ENCODE data around the gene CWH43.
"Not testable (repeated sequence)": the region's sequence is repeated elsewhere in the genome, so short reads cannot be mapped to it uniquely, and the experiment has no call there.

CWH43 gene

GRCh38 chr4:48954314-48954713 lies 31.8 kb upstream of the CWH43 start:
- H2AFZ ChIP-seq (ENCODE audit: low read length, unreplicated experiment), result peak overlapping the region; percentile 59
- H3K27me3 ChIP-seq (ENCODE audit: insufficient read depth, low read length), result no peaks in the 10 kb centered on the region
- H3K4me1 ChIP-seq (ENCODE audit: control insufficient read depth, insufficient read depth, low read length, unreplicated experiment), result peaks cover 7% of the 10 kb centered on the region
- no peaks in the 10 kb centered on the region for H3K79me2 ChIP-seq (ENCODE audit: control insufficient read depth, insufficient read depth, low read length, unreplicated experiment)
- no peaks in the 10 kb centered on the region for H3K36me3 ChIP-seq (ENCODE audit: insufficient read depth, low read length)
- H3K27ac ChIP-seq (ENCODE audit: low read depth, low read length), result no peak overlapping the region
- no peak overlapping the region for H3K4me3 ChIP-seq (ENCODE audit: low read depth, low read length)

DNA sequence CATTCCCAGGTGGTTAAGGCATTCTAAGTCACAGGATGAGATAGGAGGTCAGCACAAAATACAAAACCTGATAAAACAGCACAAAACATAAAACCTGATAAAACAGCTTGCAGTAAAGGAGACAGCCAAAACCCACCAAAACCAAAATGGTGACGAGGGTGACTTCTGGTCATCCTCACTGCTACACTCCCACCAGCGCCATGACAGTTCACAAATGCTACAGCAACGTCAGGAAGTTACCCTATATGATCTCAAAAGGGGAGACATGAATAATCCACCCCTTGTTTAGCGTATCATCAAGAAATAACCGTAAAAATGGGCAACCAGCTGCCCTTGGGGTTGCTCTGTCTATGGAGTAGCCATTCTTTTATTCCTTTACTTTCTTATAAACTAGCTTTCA lies 28.7 kb upstream of the CWH43 start:
- H3K27me3 ChIP-seq (ENCODE audit: insufficient read depth, low read length); H3K79me2 ChIP-seq (ENCODE audit: control insufficient read depth, insufficient read depth, low read length, unreplicated experiment); H3K4me3 ChIP-seq (ENCODE audit: low read depth, low read length); H2AFZ ChIP-seq (ENCODE audit: low read length, unreplicated experiment); H3K27ac ChIP-seq (ENCODE audit: low read depth, low read length); H3K4me1 ChIP-seq (ENCODE audit: control insufficient read depth, insufficient read depth, low read length, unreplicated experiment); H3K36me3 ChIP-seq (ENCODE audit: insufficient read depth, low read length): not testable (repeated sequence)

- H3K4me1 ChIP-seq (ENCODE audit: control insufficient read depth, insufficient read depth, low read length, unreplicated experiment), result peaks cover 5% of the 10 kb centered on the region
- no peaks in the 10 kb centered on the region for H3K27me3 ChIP-seq (ENCODE audit: insufficient read depth, low read length)
- no peak overlapping the region for H3K27ac ChIP-seq (ENCODE audit: low read depth, low read length)
- no peak overlapping the region for H3K4me3 ChIP-seq (ENCODE audit: low read depth, low read length)
- H3K79me2 ChIP-seq (ENCODE audit: control insufficient read depth, insufficient read depth, low read length, unreplicated experiment), result no peaks in the 10 kb centered on the region
- H2AFZ ChIP-seq (ENCODE audit: low read length, unreplicated experiment), result no peak overlapping the region
- no peaks in the 10 kb centered on the region for H3K36me3 ChIP-seq (ENCODE audit: insufficient read depth, low read length)
Observed at GRCh38 chr4:48958582-48958981, 27.5 kb upstream of the CWH43 start.

DNA sequence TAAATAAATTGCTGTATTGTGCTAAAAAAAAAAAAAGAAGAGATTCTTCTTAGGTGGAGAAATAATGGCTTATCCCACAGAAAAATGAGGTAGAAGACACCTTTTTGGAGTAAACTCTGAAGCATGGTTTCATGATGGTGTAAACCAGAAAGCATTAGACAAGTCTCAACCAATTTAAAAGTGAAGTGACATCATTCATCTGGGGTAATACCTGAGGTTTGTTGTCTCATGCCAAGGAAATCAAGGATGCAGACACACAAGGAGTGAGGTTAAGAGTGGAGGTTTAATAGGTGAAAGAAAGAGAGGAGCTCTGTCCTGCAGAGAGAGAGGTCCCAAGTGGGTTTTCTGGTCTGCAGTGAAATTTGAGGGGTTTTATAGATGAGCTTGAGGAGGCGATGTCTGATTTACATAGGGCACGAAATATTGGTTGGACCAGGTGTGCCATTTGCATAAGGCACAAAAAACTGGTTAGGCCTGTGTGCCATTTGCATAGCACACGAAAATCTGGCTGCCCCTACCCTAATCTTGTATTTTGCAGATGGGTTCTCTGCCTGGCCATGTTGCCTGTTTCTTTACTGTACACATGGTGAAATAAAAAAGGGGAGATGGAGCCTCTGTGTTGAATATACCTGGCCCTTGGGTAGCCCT lies 25.0 kb upstream of the CWH43 start:
- H3K79me2 ChIP-seq (ENCODE audit: control insufficient read depth, insufficient read depth, low read length, unreplicated experiment), result no peaks in the 10 kb centered on the region
- no peaks in the 10 kb centered on the region for H3K27me3 ChIP-seq (ENCODE audit: insufficient read depth, low read length)
- no peak overlapping the region for H2AFZ ChIP-seq (ENCODE audit: low read length, unreplicated experiment)
- H3K4me3 ChIP-seq (ENCODE audit: low read depth, low read length), result no peak overlapping the region
- no peaks in the 10 kb centered on the region for H3K36me3 ChIP-seq (ENCODE audit: insufficient read depth, low read length)
- H3K4me1 ChIP-seq (ENCODE audit: control insufficient read depth, insufficient read depth, low read length, unreplicated experiment), result no peaks in the 10 kb centered on the region
- H3K27ac ChIP-seq (ENCODE audit: low read depth, low read length), result no peak overlapping the region

DNA sequence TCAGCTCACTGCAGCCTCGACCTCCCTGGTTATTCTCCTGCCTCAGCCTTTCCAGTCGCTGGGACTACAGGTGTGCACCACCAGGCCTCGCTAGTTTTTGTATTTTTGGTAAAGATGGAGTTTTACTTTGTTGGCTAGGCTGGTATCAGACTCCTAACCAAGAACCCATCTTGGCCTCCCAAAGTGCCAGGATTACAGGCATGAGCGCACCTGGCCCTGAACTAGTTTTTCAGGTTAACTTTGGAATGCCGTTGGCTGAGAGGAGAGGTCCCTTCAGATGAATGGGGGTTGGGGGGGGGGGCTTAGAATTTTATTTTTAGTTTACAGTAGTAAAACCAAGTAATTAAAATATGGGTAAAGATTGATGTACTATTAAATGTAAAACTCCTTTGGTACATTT lies 23.4 kb upstream of the CWH43 start:
- Histone ChIP-seq H3K4me3 (ENCODE audit: low read depth, low read length) (no peak overlapping the region), H3K4me1 (ENCODE audit: control insufficient read depth, insufficient read depth, low read length, unreplicated experiment) (no peaks in the 10 kb centered on the region), H3K27ac (ENCODE audit: low read depth, low read length) (no peak overlapping the region), H3K36me3 (ENCODE audit: insufficient read depth, low read length) (no peaks in the 10 kb centered on the region), H2AFZ (ENCODE audit: low read length, unreplicated experiment) (no peak overlapping the region), H3K27me3 (ENCODE audit: insufficient read depth, low read length) (no peaks in the 10 kb centered on the region), H3K79me2 (ENCODE audit: control insufficient read depth, insufficient read depth, low read length, unreplicated experiment) (no peaks in the 10 kb centered on the region)

- Histone ChIP-seq H3K27ac (ENCODE audit: low read depth, low read length) (no peak overlapping the region), H2AFZ (ENCODE audit: low read length, unreplicated experiment) (no peak overlapping the region), H3K4me3 (ENCODE audit: low read depth, low read length) (no peak overlapping the region), H3K27me3 (ENCODE audit: insufficient read depth, low read length) (no peaks in the 10 kb centered on the region), H3K4me1 (ENCODE audit: control insufficient read depth, insufficient read depth, low read length, unreplicated experiment) (no peaks in the 10 kb centered on the region), H3K79me2 (ENCODE audit: control insufficient read depth, insufficient read depth, low read length, unreplicated experiment) (no peaks in the 10 kb centered on the region), H3K36me3 (ENCODE audit: insufficient read depth, low read length) (no peaks in the 10 kb centered on the region)
Observed at GRCh38 chr4:48963042-48963679, 22.9 kb upstream of the CWH43 start.

DNA sequence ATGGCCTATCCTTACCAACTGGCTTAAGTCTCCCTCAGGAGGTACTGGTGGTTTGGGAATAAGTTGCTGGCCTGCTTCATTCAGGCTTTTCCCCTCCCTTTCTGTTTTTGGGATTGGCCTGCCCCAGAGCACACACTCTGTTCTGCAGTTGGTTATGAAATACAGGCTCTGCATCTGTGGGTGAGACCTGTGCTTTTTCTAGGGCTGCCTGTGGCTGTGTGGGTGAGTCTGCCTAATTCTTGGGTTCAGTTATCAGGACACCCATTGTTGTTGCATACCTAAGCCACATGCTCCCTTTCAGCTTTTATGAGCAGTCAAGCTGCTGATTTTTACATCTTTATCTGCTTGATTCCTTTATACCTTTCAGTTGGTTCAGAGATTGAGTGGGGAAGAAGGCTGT lies 19.0 kb upstream of the CWH43 start:
- no peak overlapping the region for H2AFZ ChIP-seq (ENCODE audit: low read length, unreplicated experiment)
- H3K27me3 ChIP-seq (ENCODE audit: insufficient read depth, low read length), result no peaks in the 10 kb centered on the region
- H3K27ac ChIP-seq (ENCODE audit: low read depth, low read length), result no peak overlapping the region
- no peak overlapping the region for H3K4me3 ChIP-seq (ENCODE audit: low read depth, low read length)
- peaks cover 7% of the 10 kb centered on the region for H3K4me1 ChIP-seq (ENCODE audit: control insufficient read depth, insufficient read depth, low read length, unreplicated experiment)
- no peaks in the 10 kb centered on the region for H3K79me2 ChIP-seq (ENCODE audit: control insufficient read depth, insufficient read depth, low read length, unreplicated experiment)
- H3K36me3 ChIP-seq (ENCODE audit: insufficient read depth, low read length), result no peaks in the 10 kb centered on the region

DNA sequence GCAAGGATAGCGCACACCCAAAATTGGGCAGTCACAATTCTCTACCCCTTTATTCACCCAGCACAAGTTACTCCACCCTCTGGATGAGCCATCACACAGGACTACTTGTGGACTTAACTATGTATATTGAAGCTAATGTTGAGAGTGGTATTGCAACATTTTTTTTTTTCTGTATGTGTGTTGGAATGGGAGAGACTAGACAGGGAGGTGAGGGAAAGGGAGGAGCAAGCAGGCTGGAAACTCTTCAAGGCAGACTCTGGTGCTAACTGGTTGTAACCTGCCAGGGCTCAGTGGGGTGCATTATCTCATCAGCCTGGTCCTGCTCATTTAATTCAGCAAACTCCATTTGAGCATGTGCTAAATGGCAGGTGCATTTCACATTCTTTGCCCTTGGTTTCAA lies 18.4 kb upstream of the CWH43 start:
- no peaks in the 10 kb centered on the region for H3K36me3 ChIP-seq (ENCODE audit: insufficient read depth, low read length)
- no peak overlapping the region for H3K4me3 ChIP-seq (ENCODE audit: low read depth, low read length)
- H3K4me1 ChIP-seq (ENCODE audit: control insufficient read depth, insufficient read depth, low read length, unreplicated experiment), result peaks cover 7% of the 10 kb centered on the region
- H3K27me3 ChIP-seq (ENCODE audit: insufficient read depth, low read length), result no peaks in the 10 kb centered on the region
- no peak overlapping the region for H3K27ac ChIP-seq (ENCODE audit: low read depth, low read length)
- no peak overlapping the region for H2AFZ ChIP-seq (ENCODE audit: low read length, unreplicated experiment)
- H3K79me2 ChIP-seq (ENCODE audit: control insufficient read depth, insufficient read depth, low read length, unreplicated experiment), result no peaks in the 10 kb centered on the region

DNA sequence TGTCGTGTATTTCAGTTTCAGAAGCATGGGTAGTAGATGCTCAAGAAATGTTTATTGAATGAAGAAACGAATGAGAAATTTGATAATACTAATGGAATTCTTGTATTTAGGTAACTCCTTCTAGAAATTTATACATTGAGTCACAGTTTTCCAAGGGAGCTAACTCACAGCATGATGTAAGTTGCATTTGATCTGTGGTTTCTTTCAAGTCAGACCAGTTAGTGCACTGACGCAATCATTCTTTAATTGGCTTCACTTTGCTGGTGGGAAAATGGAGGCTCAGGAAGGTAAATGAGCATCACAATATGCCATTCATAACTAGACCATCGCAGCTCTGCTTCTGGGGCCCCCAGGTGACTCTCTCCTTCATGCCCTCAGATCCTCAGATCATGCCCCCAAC lies 17.3 kb upstream of the CWH43 start:
- Histone ChIP-seq H3K4me3 (ENCODE audit: low read depth, low read length) (no peak overlapping the region), H3K27ac (ENCODE audit: low read depth, low read length) (no peak overlapping the region), H2AFZ (ENCODE audit: low read length, unreplicated experiment) (no peak overlapping the region), H3K36me3 (ENCODE audit: insufficient read depth, low read length) (no peaks in the 10 kb centered on the region), H3K4me1 (ENCODE audit: control insufficient read depth, insufficient read depth, low read length, unreplicated experiment) (peaks cover 7% of the 10 kb centered on the region), H3K27me3 (ENCODE audit: insufficient read depth, low read length) (peaks cover 10% of the 10 kb centered on the region), H3K79me2 (ENCODE audit: control insufficient read depth, insufficient read depth, low read length, unreplicated experiment) (no peaks in the 10 kb centered on the region)

- no peak overlapping the region for H3K27ac ChIP-seq (ENCODE audit: low read depth, low read length)
- H3K27me3 ChIP-seq (ENCODE audit: insufficient read depth, low read length), result peaks cover 27% of the 10 kb centered on the region
- H3K4me3 ChIP-seq (ENCODE audit: low read depth, low read length), result no peak overlapping the region
- H2AFZ ChIP-seq (ENCODE audit: low read length, unreplicated experiment), result no peak overlapping the region
- H3K4me1 ChIP-seq (ENCODE audit: control insufficient read depth, insufficient read depth, low read length, unreplicated experiment), result peaks cover 7% of the 10 kb centered on the region
- H3K79me2 ChIP-seq (ENCODE audit: control insufficient read depth, insufficient read depth, low read length, unreplicated experiment), result no peaks in the 10 kb centered on the region
- no peaks in the 10 kb centered on the region for H3K36me3 ChIP-seq (ENCODE audit: insufficient read depth, low read length)
Observed at GRCh38 chr4:48970471-48970921, 15.6 kb upstream of the CWH43 start.

GRCh38 chr4:48974979-48975640 lies 11.0 kb upstream of the CWH43 start:
- peaks cover 39% of the 10 kb centered on the region for H3K27me3 ChIP-seq (ENCODE audit: insufficient read depth, low read length)
- H3K79me2 ChIP-seq (ENCODE audit: control insufficient read depth, insufficient read depth, low read length, unreplicated experiment), result no peaks in the 10 kb centered on the region
- H3K4me3 ChIP-seq (ENCODE audit: low read depth, low read length), result no peak overlapping the region
- no peak overlapping the region for H2AFZ ChIP-seq (ENCODE audit: low read length, unreplicated experiment)
- H3K4me1 ChIP-seq (ENCODE audit: control insufficient read depth, insufficient read depth, low read length, unreplicated experiment), result peaks cover 12% of the 10 kb centered on the region
- H3K36me3 ChIP-seq (ENCODE audit: insufficient read depth, low read length), result no peaks in the 10 kb centered on the region
- H3K27ac ChIP-seq (ENCODE audit: low read depth, low read length), result no peak overlapping the region
